ENCODE data around the gene CCDC73. TPM values are rescaled to one million over a fixed set of nuclear protein-coding genes. Genes with fewer than 3 reads are reported as not detected.

CCDC73 gene
- total RNA-seq, 1 donor from 2014 or later, result not detected

DNA sequence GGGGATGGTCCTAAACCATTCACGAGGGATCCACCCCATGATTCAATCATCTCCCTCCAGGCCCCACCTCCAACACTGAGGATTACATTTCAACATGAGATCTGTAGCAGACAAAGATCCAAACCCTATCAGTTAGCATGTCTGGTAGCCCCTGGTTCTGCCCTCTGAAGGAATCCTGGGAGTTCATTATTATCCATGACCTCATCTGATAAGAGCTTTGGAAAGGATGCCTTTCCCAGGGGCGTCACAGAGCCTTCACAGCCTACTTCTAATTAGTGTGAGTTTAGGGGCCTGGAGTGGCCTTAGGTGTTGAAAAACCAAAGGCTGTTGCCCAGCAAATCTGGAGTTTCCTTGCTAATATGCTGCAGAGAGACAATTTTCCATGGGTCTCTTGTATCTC is 219.4 kb downstream of the CCDC73 start:
- DNase-seq (ENCODE audit: low spot score), result no peak
- Mint-ChIP-seq H3K27ac (ENCODE audit: unreplicated experiment) (no peak overlapping the region), H3K4me1 (ENCODE audit: low read depth) (no peaks in the 10 kb centered on the region), H3K4me3 (ENCODE audit: unreplicated experiment) (no peak overlapping the region), H3K27me3 (ENCODE audit: low read depth) (peaks cover 21% of the 10 kb centered on the region), H3K9me3 (ENCODE audit: low read depth) (no peaks in the 10 kb centered on the region), H3K36me3 (ENCODE audit: low read depth) (peaks cover 2% of the 10 kb centered on the region)
- TF ChIP-seq, protein P1, sequence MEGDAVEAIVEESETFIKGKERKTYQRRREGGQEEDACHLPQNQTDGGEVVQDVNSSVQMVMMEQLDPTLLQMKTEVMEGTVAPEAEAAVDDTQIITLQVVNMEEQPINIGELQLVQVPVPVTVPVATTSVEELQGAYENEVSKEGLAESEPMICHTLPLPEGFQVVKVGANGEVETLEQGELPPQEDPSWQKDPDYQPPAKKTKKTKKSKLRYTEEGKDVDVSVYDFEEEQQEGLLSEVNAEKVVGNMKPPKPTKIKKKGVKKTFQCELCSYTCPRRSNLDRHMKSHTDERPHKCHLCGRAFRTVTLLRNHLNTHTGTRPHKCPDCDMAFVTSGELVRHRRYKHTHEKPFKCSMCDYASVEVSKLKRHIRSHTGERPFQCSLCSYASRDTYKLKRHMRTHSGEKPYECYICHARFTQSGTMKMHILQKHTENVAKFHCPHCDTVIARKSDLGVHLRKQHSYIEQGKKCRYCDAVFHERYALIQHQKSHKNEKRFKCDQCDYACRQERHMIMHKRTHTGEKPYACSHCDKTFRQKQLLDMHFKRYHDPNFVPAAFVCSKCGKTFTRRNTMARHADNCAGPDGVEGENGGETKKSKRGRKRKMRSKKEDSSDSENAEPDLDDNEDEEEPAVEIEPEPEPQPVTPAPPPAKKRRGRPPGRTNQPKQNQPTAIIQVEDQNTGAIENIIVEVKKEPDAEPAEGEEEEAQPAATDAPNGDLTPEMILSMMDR (IDR thresholded peaks at IDR 0.05), result no peak

DNA sequence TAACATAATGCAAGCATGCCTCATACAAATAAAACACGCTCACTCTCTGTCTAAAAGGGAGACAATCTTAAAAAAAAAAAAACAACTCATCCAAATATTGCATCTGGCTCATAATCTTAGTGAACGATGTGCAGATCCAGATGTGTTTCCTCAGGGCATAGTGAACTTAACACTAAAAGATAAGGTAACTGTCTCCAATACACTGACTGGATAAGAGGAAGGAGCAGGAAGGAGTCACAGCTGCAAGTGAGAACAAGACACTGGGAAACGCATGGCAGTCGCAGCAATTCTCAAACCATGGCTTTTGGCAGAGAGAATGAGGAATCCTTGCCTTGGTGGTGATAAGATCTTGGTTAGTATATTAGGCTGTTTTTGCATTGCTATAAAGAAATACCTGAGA is 220.0 kb downstream of the CCDC73 start:
- H3K9me3 Mint-ChIP-seq (ENCODE audit: low read depth), result no peaks in the 10 kb centered on the region
- no peak overlapping the region for H3K4me3 Mint-ChIP-seq (ENCODE audit: unreplicated experiment)
- H3K36me3 Mint-ChIP-seq (ENCODE audit: low read depth), result peaks cover 2% of the 10 kb centered on the region
- no peak overlapping the region for H3K27ac Mint-ChIP-seq (ENCODE audit: unreplicated experiment)
- DNase-seq (ENCODE audit: low spot score), result no peak
- H3K4me1 Mint-ChIP-seq (ENCODE audit: low read depth), result no peaks in the 10 kb centered on the region
- TF ChIP-seq, protein P1 (IDR thresholded peaks at IDR 0.05), result no peak
- H3K27me3 Mint-ChIP-seq (ENCODE audit: low read depth), result peaks cover 21% of the 10 kb centered on the region

DNA sequence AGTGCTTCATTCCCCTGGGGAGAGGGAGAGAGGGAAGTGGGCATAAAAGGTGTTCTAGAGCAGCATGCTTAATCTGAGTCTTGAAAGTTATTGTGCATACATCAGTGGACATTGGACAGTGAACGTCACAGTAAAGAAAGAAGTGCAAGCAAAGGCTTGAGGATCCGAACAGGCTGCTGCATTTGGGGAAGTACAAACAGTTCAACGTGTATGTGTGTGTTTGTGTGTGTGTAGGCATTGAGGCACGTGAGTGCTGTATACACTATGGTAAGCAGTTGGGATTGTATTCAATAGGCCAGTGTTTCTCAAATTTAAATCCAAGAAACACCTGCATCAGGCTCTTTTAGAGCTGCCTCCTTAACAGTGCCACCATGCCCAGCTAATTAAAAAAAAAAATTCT is 221.2 kb downstream of the CCDC73 start:
- Mint-ChIP-seq H3K36me3 (ENCODE audit: low read depth) (peaks cover 2% of the 10 kb centered on the region), H3K27ac (ENCODE audit: unreplicated experiment) (no peak overlapping the region), H3K4me1 (ENCODE audit: low read depth) (no peaks in the 10 kb centered on the region), H3K9me3 (ENCODE audit: low read depth) (no peaks in the 10 kb centered on the region), H3K27me3 (ENCODE audit: low read depth) (peaks cover 21% of the 10 kb centered on the region), H3K4me3 (ENCODE audit: unreplicated experiment) (no peak overlapping the region)
- TF ChIP-seq, protein P1 (IDR thresholded peaks at IDR 0.05), result no peak
- no peak for DNase-seq (ENCODE audit: low spot score)

DNA sequence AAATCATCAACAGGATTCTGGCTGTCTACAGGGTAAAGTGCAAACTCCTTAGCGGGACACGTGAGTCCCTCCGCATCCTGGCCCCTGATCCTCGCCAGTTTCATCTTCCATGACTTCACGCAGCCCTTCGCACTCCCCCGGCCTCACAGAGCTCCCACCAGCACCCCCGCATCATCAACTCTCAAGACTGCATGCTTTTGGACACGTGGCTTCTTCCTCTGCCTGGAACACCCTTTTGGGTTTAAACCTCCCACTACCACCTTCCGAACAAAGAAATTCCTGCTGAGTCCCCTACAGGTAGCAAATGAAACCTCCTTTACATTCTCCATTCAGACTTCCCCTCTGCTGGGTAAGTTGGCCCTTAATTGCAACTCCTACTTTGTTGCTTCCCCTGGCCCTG is 223.4 kb downstream of the CCDC73 start:
- Mint-ChIP-seq H3K27me3 (ENCODE audit: low read depth) (peaks cover 20% of the 10 kb centered on the region), H3K27ac (ENCODE audit: unreplicated experiment) (no peak overlapping the region), H3K9me3 (ENCODE audit: low read depth) (no peaks in the 10 kb centered on the region), H3K36me3 (ENCODE audit: low read depth) (peaks cover 2% of the 10 kb centered on the region), H3K4me3 (ENCODE audit: unreplicated experiment) (no peak overlapping the region), H3K4me1 (ENCODE audit: low read depth) (no peaks in the 10 kb centered on the region)
- TF ChIP-seq, protein P1 (IDR thresholded peaks at IDR 0.05), result no peak
- no peak for DNase-seq (ENCODE audit: low spot score)

DNA sequence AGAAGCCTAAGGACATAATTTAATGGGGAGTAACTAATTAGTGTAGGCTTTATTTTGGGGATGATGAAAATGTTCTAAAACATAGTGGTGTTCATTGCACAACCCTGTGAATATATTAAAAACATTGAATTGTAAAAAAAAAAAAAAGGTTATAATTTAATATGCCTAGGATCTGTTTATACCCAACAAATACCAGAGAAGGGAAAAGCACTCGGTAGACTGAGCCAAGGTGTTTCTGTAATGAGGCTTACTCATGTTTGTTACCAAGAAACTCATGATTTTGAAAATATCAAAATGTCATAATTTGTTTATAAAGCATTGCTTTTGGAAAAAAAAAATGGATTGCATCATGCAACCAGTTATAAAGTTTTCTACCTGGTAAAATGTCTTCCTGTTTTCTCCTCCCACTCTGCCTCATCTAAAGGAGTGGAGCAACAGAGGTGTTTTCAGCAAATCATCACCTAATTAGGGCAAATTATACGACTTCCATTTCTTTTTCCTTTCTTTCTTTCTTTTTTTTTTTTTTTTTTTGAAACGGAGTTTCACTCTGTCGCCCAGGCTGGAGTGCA is 225.1 kb downstream of the CCDC73 start:
- Mint-ChIP-seq H3K4me1 (ENCODE audit: low read depth) (no peaks in the 10 kb centered on the region), H3K27me3 (ENCODE audit: low read depth) (peaks cover 18% of the 10 kb centered on the region), H3K27ac (ENCODE audit: unreplicated experiment) (no peak overlapping the region), H3K36me3 (ENCODE audit: low read depth) (peaks cover 2% of the 10 kb centered on the region), H3K4me3 (ENCODE audit: unreplicated experiment) (no peak overlapping the region), H3K9me3 (ENCODE audit: low read depth) (no peaks in the 10 kb centered on the region)
- no peak for DNase-seq (ENCODE audit: low spot score)
- TF ChIP-seq, protein P1 (IDR thresholded peaks at IDR 0.05), result no peak

Measured in chondrocyte (in vitro differentiated cells).